ENCODE results near the gene PSAP. TPM values are rescaled to one million over a fixed set of nuclear protein-coding genes. Genes with fewer than 3 reads are reported as not detected.

PSAP gene
- total RNA-seq, 1 donor from 2014 or later: 358 TPM

- peaks cover 4% of the 10 kb centered on the region for H3K27me3 Mint-ChIP-seq (ENCODE audit: insufficient read depth, low read depth)
- no peaks in the 10 kb centered on the region for H3K9me3 Mint-ChIP-seq
- H3K4me3 Mint-ChIP-seq: no peak overlapping the region
- peaks cover 40% of the 10 kb centered on the region for H3K36me3 Mint-ChIP-seq
- no peaks in the 10 kb centered on the region for H3K4me1 ChIP-seq
- no peaks in the 10 kb centered on the region for H3K36me3 ChIP-seq
- no peaks in the 10 kb centered on the region for H3K9me3 ChIP-seq (ENCODE audit: low read depth)
- H2AFZ ChIP-seq (replicated peaks): no peak overlapping the region
- no peak overlapping the region for H3K27ac Mint-ChIP-seq
- H3F3A ChIP-seq (ENCODE audit: low read depth): no peaks in the 10 kb centered on the region
- H4K20me1 ChIP-seq (ENCODE audit: low read depth): peaks cover 43% of the 10 kb centered on the region
- peaks cover 2% of the 10 kb centered on the region for H3K4me1 Mint-ChIP-seq
- no peak overlapping the region for H3K27ac ChIP-seq
- H3K79me2 ChIP-seq (ENCODE audit: low read depth): peaks cover 24% of the 10 kb centered on the region
- no peaks in the 10 kb centered on the region for H3K27me3 ChIP-seq
- H3K9ac ChIP-seq: no peak overlapping the region
- H3K4me3 ChIP-seq: no peak overlapping the region
- no peak for DNase-seq (ENCODE audit: low spot score)
- TF ChIP-seq CTCF (IDR thresholded peaks at IDR 0.05) (no peak), EZH2 (IDR thresholded peaks at IDR 0.05) (no peak), EZH2phosphoT487 (IDR thresholded peaks at IDR 0.05) (no peak)
- H3K4me2 ChIP-seq: no peak overlapping the region
These were observed 21.9 kb downstream of the PSAP start for GRCh38 chr10:71829171-71829570.

GRCh38 chr10:71828702-71829101, 22.3 kb downstream of the PSAP start:
- Histone ChIP-seq H2AFZ (replicated peaks) (no peak overlapping the region), H3K4me1 (no peaks in the 10 kb centered on the region), H3K9ac (no peak overlapping the region), H3K4me3 (no peak overlapping the region), H3K4me2 (no peak overlapping the region), H3K9me3 (ENCODE audit: low read depth) (no peaks in the 10 kb centered on the region), H3K27ac (no peak overlapping the region), H3K79me2 (ENCODE audit: low read depth) (peaks cover 19% of the 10 kb centered on the region), H3K27me3 (no peaks in the 10 kb centered on the region), H3F3A (ENCODE audit: low read depth) (no peaks in the 10 kb centered on the region), H4K20me1 (ENCODE audit: low read depth) (peaks cover 40% of the 10 kb centered on the region), H3K36me3 (no peaks in the 10 kb centered on the region)
- Mint-ChIP-seq H3K4me1 (peaks cover 2% of the 10 kb centered on the region), H3K4me3 (no peak overlapping the region), H3K9me3 (no peaks in the 10 kb centered on the region), H3K27me3 (ENCODE audit: insufficient read depth, low read depth) (peaks cover 4% of the 10 kb centered on the region), H3K27ac (no peak overlapping the region), H3K36me3 (peaks cover 41% of the 10 kb centered on the region)
- no peak for DNase-seq (ENCODE audit: low spot score)
- TF ChIP-seq EZH2phosphoT487 (IDR thresholded peaks at IDR 0.05) (no peak), CTCF (IDR thresholded peaks at IDR 0.05) (no peak), EZH2 (IDR thresholded peaks at IDR 0.05) (no peak)

GRCh38 chr10:71827852-71828251, 23.2 kb downstream of the PSAP start:
- H3K9ac ChIP-seq: no peak overlapping the region
- no peaks in the 10 kb centered on the region for H3K9me3 ChIP-seq (ENCODE audit: low read depth)
- H3K4me2 ChIP-seq: no peak overlapping the region
- H3K4me1 ChIP-seq: no peaks in the 10 kb centered on the region
- no peaks in the 10 kb centered on the region for H3K36me3 ChIP-seq
- no peaks in the 10 kb centered on the region for H3K27me3 ChIP-seq
- Mint-ChIP-seq H3K4me3 (no peak overlapping the region), H3K36me3 (peaks cover 44% of the 10 kb centered on the region), H3K27me3 (ENCODE audit: insufficient read depth, low read depth) (peaks cover 4% of the 10 kb centered on the region), H3K4me1 (no peaks in the 10 kb centered on the region), H3K9me3 (no peaks in the 10 kb centered on the region), H3K27ac (no peak overlapping the region)
- DNase-seq (ENCODE audit: low spot score): no peak
- peaks cover 32% of the 10 kb centered on the region for H4K20me1 ChIP-seq (ENCODE audit: low read depth)
- TF ChIP-seq EZH2phosphoT487 (IDR thresholded peaks at IDR 0.05): no peak
- no peak for TF ChIP-seq CTCF (IDR thresholded peaks at IDR 0.05)
- no peak for TF ChIP-seq EZH2 (IDR thresholded peaks at IDR 0.05)
- H2AFZ ChIP-seq (replicated peaks): no peak overlapping the region
- no peaks in the 10 kb centered on the region for H3F3A ChIP-seq (ENCODE audit: low read depth)
- H3K27ac ChIP-seq: no peak overlapping the region
- no peak overlapping the region for H3K4me3 ChIP-seq
- peaks cover 11% of the 10 kb centered on the region for H3K79me2 ChIP-seq (ENCODE audit: low read depth)
